IMR-90 (cell line): ENCODE results near the gene POU3F3. TPM values are rescaled to one million over a fixed set of nuclear protein-coding genes. Genes with fewer than 3 reads are reported as not detected.

Experiments
- ATAC-seq: fragments of 200-7000 bp; cut with Tn5 transposase; 2 replicates; pipeline ENCODE4 v1.9.1; 2020; ENCODE audit warnings: low read depth, mild to moderate bottlenecking, moderate library complexity
- BruUV-seq: library from RNA; stranded (reverse); fragments of 400-500 nt; replicated peaks from 2 replicates; lab custom pipeline; 2021; lab: Mats Ljungman, UMichigan
- CTCF ChIA-PET: fragments of 300-600 bp; formaldehyde crosslinking; extraction: SDS; loops from one replicate; lab custom pipeline; 2021; ENCODE audit warnings: antibody characterized with exemption; lab: Yijun Ruan, JAX
- POLR2A ChIA-PET: fragments of 300-600 bp; sonication (Branson Sonifier 250); formaldehyde crosslinking; loops from one replicate; lab custom pipeline; 2022; ENCODE audit warnings: antibody characterized with exemption; ENCODE audit not compliant: unreplicated experiment; lab: Charles Lee
- DNase-seq: peaks from one replicate; pipeline ENCODE4 v3.0.0; 2013
- H2AFZ ChIP-seq: replicated peaks from 2 replicates; pipeline ENCODE3; 2013; ENCODE audit warnings: low read length, mild to moderate bottlenecking; ENCODE audit not compliant: poor library complexity
- H2AK5ac ChIP-seq: 2 replicates; pipeline ENCODE4 v1.6.1; 2013; ENCODE audit warnings: low read depth, low read length, inconsistent platforms
- H2AK9ac ChIP-seq: replicated peaks from 2 replicates; pipeline ENCODE3; 2013; ENCODE audit warnings: mild to moderate bottlenecking, low read depth, low read length, moderate library complexity; ENCODE audit not compliant: poor library complexity
- H2BK120ac ChIP-seq: 2 replicates; pipeline ENCODE4 v1.6.1; 2013; ENCODE audit warnings: low read depth, low read length, inconsistent platforms
- H2BK15ac ChIP-seq: 3 replicates; pipeline ENCODE4 v1.6.1; 2013; ENCODE audit warnings: low read depth, low read length, inconsistent platforms
- H2BK20ac ChIP-seq: 2 replicates; pipeline ENCODE4 v1.6.1; 2013; ENCODE audit warnings: low read depth, mild to moderate bottlenecking, inconsistent platforms, low read length, moderate library complexity
- H2BK5ac ChIP-seq: 2 replicates; pipeline ENCODE4 v1.6.1; 2013; ENCODE audit warnings: mild to moderate bottlenecking, low read depth, low read length, inconsistent platforms; ENCODE audit not compliant: poor library complexity, severe bottlenecking
- H3K14ac ChIP-seq: replicated peaks from 2 replicates; pipeline ENCODE4 v1.6.1; 2013; ENCODE audit warnings: low read depth, low read length, inconsistent platforms
- H3K18ac ChIP-seq: 2 replicates; pipeline ENCODE4 v1.6.1; 2013; ENCODE audit warnings: low read depth, low read length, control low read depth
- H3K23ac ChIP-seq: 2 replicates; pipeline ENCODE4 v1.6.1; 2013; ENCODE audit warnings: low read depth, low read length, inconsistent platforms
- H3K27ac ChIP-seq: 2 replicates; pipeline ENCODE4 v1.5.1; 2013; ENCODE audit warnings: mild to moderate bottlenecking, control low read depth, low read length; ENCODE audit not compliant: insufficient read depth
- H3K27me3 ChIP-seq: 2 replicates; pipeline ENCODE4 v1.6.1; 2013; ENCODE audit warnings: low read length; ENCODE audit not compliant: control insufficient read depth, insufficient read depth
- H3K36me3 ChIP-seq: 2 replicates; pipeline ENCODE4 v1.6.1; 2013; ENCODE audit warnings: low read length, mixed read lengths; ENCODE audit not compliant: control insufficient read depth, insufficient read depth
- H3K4ac ChIP-seq: 2 replicates; pipeline ENCODE4 v1.6.1; 2013; ENCODE audit warnings: low read depth, low read length, inconsistent platforms
- H3K4me1 ChIP-seq: 2 replicates; pipeline ENCODE4 v1.6.1; 2013; ENCODE audit warnings: low read length, mixed read lengths; ENCODE audit not compliant: control insufficient read depth, insufficient read depth
- H3K4me2 ChIP-seq: 2 replicates; pipeline ENCODE4 v1.6.1; 2013; ENCODE audit warnings: low read depth, mild to moderate bottlenecking, control low read depth, low read length, moderate library complexity
- H3K4me3 ChIP-seq: 2 replicates; pipeline ENCODE4 v1.5.1; 2013; ENCODE audit warnings: low read depth, mild to moderate bottlenecking, control low read depth, low read length, moderate library complexity; ENCODE audit not compliant: insufficient read depth
- H3K56ac ChIP-seq: 2 replicates; pipeline ENCODE4 v1.6.1; 2013; ENCODE audit warnings: low read length, inconsistent platforms; ENCODE audit not compliant: insufficient read depth; ENCODE audit errors: extremely low read depth
- H3K79me1 ChIP-seq, 2 experiments: 2 replicates each; pipeline ENCODE4 v1.6.1; 2013; ENCODE audit warnings: low read length in 2 of 2, inconsistent platforms in 1 of 2, low read depth in 1 of 2
- H3K9ac ChIP-seq: 2 replicates; pipeline ENCODE4 v1.6.1; 2013; ENCODE audit warnings: low read depth, low read length, control low read depth
- H3K9me1 ChIP-seq: 2 replicates; pipeline ENCODE4 v1.6.1; 2013; ENCODE audit warnings: low read length, inconsistent platforms; ENCODE audit not compliant: insufficient read depth
- H3K9me3 ChIP-seq: 2 replicates; pipeline ENCODE4 v1.6.1; 2013; ENCODE audit warnings: low read length; ENCODE audit not compliant: control insufficient read depth, insufficient read depth
- H4K20me1 ChIP-seq: 2 replicates; pipeline ENCODE4 v1.6.1; 2013; ENCODE audit warnings: low read length, inconsistent platforms; ENCODE audit not compliant: insufficient read depth
- H4K5ac ChIP-seq: 2 replicates; pipeline ENCODE4 v1.6.1; 2013; ENCODE audit warnings: mild to moderate bottlenecking, low read depth, low read length, control low read depth
- H4K8ac ChIP-seq, 2 experiments: 2 replicates each; pipeline ENCODE4 v1.6.1; 2013; ENCODE audit warnings: low read depth in 2 of 2, low read length in 2 of 2, control low read depth in 1 of 2, inconsistent platforms in 1 of 2
- H4K91ac ChIP-seq: 2 replicates; pipeline ENCODE4 v1.6.1; 2013; ENCODE audit warnings: low read depth, low read length, inconsistent platforms; ENCODE audit not compliant: insufficient read depth
- BHLHE40 ChIP-seq: fragments of 150-350 bp; IDR thresholded peaks from 2 replicates; pipeline ENCODE4 v1.6.1; 2016; ENCODE audit warnings: mild to moderate bottlenecking, low read depth, low read length
- CEBPB ChIP-seq: IDR thresholded peaks from 2 replicates; pipeline ENCODE4 v1.6.1; 2012; ENCODE audit warnings: low read depth, low read length, improper control_type of control experiment
- CHD1 ChIP-seq: IDR thresholded peaks from 2 replicates; pipeline ENCODE4 v1.6.1; 2012; ENCODE audit warnings: low read depth, low read length, improper control_type of control experiment
- MAFK ChIP-seq: IDR thresholded peaks from 2 replicates; pipeline ENCODE4 v1.6.1; 2012; ENCODE audit warnings: low read depth, low read length, improper control_type of control experiment
- MAZ ChIP-seq: IDR thresholded peaks from 2 replicates; pipeline ENCODE4 v1.6.1; 2012; ENCODE audit warnings: low read depth, mild to moderate bottlenecking, low read length, improper control_type of control experiment, moderate library complexity, borderline replicate concordance
- MXI1 ChIP-seq: IDR thresholded peaks from 2 replicates; pipeline ENCODE4 v1.6.1; 2012; ENCODE audit warnings: low read depth, mild to moderate bottlenecking, low read length, moderate library complexity, borderline replicate concordance
- POLR2A ChIP-seq: IDR thresholded peaks from 2 replicates; pipeline ENCODE4 v1.6.1; 2012; ENCODE audit warnings: mild to moderate bottlenecking, low read depth, low read length
- RAD21 ChIP-seq: IDR thresholded peaks from 2 replicates; pipeline ENCODE4 v1.6.1; 2012; ENCODE audit warnings: low read length, improper control_type of control experiment
- RCOR1 ChIP-seq: IDR thresholded peaks from 2 replicates; pipeline ENCODE4 v1.6.1; 2012; ENCODE audit warnings: mild to moderate bottlenecking, low read length, improper control_type of control experiment; ENCODE audit not compliant: insufficient replicate concordance
- SMC3 ChIP-seq: fragments of 150-350 bp; IDR thresholded peaks from 2 replicates; pipeline ENCODE4 v1.6.1; 2016; ENCODE audit warnings: low read depth, mild to moderate bottlenecking, antibody characterized with exemption, low read length, moderate library complexity
- USF2 ChIP-seq: fragments of 150-350 bp; IDR thresholded peaks from 2 replicates; pipeline ENCODE4 v1.6.1; 2017; ENCODE audit warnings: mild to moderate bottlenecking, antibody characterized with exemption, low read length, low read depth
- WGBS, 2 experiments: methylation state at CpG; one replicate each; pipeline versions ENCODE4 v1.1.5 to v1.1.7; 2013; ENCODE audit warnings: missing lambda C conversion rate in 2 of 2; ENCODE audit not compliant: insufficient read length in 1 of 2; ENCODE audit errors: extremely low coverage in 2 of 2; 5-methylcytosine and 5-hydroxymethylcytosine counted together
- dilution Hi-C: fragments of 300-500 bp; cut with HindIII; formaldehyde crosslinking; loops from one replicate; pipeline ENCODE4 v1.14.3; 2018; ENCODE audit warnings: low sequenced_read_pairs; ENCODE audit not compliant: unreplicated experiment
- in situ Hi-C: fragments of 300-500 bp; cut with MboI; formaldehyde crosslinking; loops from 3 replicates; pipeline ENCODE4 v1.14.3; 2019; ENCODE audit warnings: low sequenced_read_pairs, inconsistent platforms, mixed read lengths
- intact Hi-C: fragments of 100-400 bp; cut with micrococcal nuclease; formaldehyde crosslinking; loops from 2 replicates; pipeline ENCODE4 v1.10.0; 2022
- polyA plus RNA-seq, 3 experiments: library from polyadenylated mRNA; depleted of rRNA; stranded (reverse); fragments of >200 nt; gene quantifications; 2 replicates each; pipeline ENCODE4 v1.2.3, GENCODE V29; 2012; ENCODE audit warnings: low replicate concordance in 1 of 3
- total RNA-seq: library from RNA; depleted of rRNA; stranded (reverse); fragments of >200 nt; gene quantifications from 2 replicates; pipeline ENCODE4 v1.2.3, GENCODE V29; 2012
- TF ChIP-seq, protein P1 (sequence below): fragments of 150-350 bp; IDR thresholded peaks from 2 replicates; pipeline ENCODE4 v1.6.1; 2016; ENCODE audit warnings: low read depth, mild to moderate bottlenecking, low read length, moderate library complexity, borderline replicate concordance
- TF ChIP-seq, protein P2 (sequence below): conservative IDR thresholded peaks from 2 replicates; pipeline ENCODE4 v1.5.1; 2012; ENCODE audit warnings: mild to moderate bottlenecking, low read depth, low read length, improper control_type of control experiment

POU3F3 gene
- total and polyA plus RNA-seq, 2 of the 4 experiments (the other 2 are of a cell fraction) = not detected

DNA sequence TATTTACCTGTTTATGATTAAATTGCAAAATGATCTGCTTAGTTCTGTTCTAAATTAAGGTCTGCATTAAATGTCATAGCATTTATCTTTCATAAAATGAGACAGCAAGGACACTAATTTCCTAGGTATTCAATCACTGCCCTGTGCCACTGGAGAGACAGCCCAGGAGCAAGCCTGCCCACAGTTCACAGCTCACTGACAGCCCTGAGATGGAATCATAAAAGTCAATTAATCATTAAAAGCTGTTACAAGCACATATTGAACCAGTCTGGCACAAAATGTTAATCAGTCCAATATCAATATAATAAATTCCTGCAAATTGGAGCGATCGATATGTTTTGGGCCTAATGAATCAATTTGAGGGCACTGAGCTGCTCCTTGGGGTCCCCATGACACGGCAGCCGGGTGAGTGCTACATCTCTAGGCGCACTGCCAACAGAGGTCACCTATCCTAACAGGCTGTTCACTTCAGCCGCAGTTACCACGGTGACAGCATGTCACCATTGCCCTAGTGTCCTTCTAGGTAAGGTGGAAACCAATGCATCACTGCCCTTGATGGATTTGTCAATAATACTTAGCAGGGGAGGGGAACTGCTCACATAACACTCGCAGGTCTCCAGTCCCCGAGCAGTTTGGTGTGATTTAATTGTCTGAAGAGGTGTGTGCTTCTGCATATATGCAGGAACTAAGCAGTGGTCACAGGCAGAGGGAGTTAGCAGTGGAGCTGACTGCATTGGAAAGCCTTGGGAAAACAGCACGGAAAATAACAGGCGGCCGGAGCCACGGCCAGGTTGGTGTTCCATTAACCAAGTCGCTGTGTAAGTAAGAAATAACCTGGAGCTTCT lies 47.3 kb downstream of the POU3F3 start (continued):
- TF ChIP-seq RAD21 = no peak

DNA sequence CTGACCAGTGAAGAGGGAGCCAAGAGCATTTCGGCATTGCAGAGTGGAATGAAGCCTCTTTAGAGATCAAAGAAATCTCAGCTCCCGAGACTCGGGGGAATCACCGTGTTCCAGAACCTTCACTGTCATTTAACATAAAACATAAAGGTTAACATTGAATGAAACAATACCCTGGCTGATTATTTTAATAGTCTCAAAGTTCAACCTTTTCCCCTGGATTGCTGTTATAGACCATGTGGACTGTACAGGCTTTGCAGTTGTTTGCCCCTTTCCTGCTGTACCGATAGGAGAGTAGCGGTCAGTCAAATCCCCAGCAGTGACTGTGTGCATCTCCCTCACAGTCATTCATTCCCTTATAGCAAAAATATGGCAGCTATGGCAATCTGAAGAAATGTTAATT lies 48.4 kb downstream of the POU3F3 start:
- H2BK120ac ChIP-seq = no peak overlapping the region

More for the DNA sequence above, 48.4 kb downstream of the POU3F3 start:
- Histone ChIP-seq H2AK5ac (no peak overlapping the region), H3K27me3 (no peaks in the 10 kb centered on the region; the same call in 1 of the 2 replicates), H4K20me1 (no peaks in the 10 kb centered on the region), H3K9me1 (no peaks in the 10 kb centered on the region), H4K91ac (no peak overlapping the region), H3K14ac (no peak overlapping the region), H3K27ac (no peak overlapping the region), H3K4me2 (no peak overlapping the region), H4K8ac (no peak overlapping the region), H3K9me3 (no peaks in the 10 kb centered on the region), H3K4me1 (no peaks in the 10 kb centered on the region), H4K5ac (no peak overlapping the region), H3K4ac (no peak overlapping the region), H3K56ac (no peak overlapping the region), H3K9ac (no peak overlapping the region), H2AK9ac (no peak overlapping the region), H2BK20ac (no peak overlapping the region), H2BK5ac (no peak overlapping the region), H3K79me1 (no peaks in the 10 kb centered on the region), H3K4me3 (no peak overlapping the region), H2BK15ac (no peak overlapping the region), H3K18ac (no peak overlapping the region), H2AFZ (no peak overlapping the region), H3K36me3 (no peaks in the 10 kb centered on the region), H3K23ac (no peak overlapping the region)
- dilution Hi-C loops (no loop called here), in situ Hi-C loops (no loop called here), intact Hi-C loops (no loop called here)
- no peak for DNase-seq
- ATAC-seq = no peak
- ChIA-PET CTCF (no interaction called here), POLR2A (no interaction called here)
- no peak for TF ChIP-seq MXI1
- TF ChIP-seq CEBPB = no peak
- no peak for TF ChIP-seq MAZ
- TF ChIP-seq, protein P1, sequence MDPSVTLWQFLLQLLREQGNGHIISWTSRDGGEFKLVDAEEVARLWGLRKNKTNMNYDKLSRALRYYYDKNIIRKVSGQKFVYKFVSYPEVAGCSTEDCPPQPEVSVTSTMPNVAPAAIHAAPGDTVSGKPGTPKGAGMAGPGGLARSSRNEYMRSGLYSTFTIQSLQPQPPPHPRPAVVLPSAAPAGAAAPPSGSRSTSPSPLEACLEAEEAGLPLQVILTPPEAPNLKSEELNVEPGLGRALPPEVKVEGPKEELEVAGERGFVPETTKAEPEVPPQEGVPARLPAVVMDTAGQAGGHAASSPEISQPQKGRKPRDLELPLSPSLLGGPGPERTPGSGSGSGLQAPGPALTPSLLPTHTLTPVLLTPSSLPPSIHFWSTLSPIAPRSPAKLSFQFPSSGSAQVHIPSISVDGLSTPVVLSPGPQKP = no peak
- no peak for TF ChIP-seq USF2
- no peak for TF ChIP-seq SMC3
- TF ChIP-seq BHLHE40 = no peak
- no peak for TF ChIP-seq CHD1
- TF ChIP-seq POLR2A = no peak
- no peak for TF ChIP-seq RAD21
- no peak for TF ChIP-seq MAFK
- TF ChIP-seq, protein P2, sequence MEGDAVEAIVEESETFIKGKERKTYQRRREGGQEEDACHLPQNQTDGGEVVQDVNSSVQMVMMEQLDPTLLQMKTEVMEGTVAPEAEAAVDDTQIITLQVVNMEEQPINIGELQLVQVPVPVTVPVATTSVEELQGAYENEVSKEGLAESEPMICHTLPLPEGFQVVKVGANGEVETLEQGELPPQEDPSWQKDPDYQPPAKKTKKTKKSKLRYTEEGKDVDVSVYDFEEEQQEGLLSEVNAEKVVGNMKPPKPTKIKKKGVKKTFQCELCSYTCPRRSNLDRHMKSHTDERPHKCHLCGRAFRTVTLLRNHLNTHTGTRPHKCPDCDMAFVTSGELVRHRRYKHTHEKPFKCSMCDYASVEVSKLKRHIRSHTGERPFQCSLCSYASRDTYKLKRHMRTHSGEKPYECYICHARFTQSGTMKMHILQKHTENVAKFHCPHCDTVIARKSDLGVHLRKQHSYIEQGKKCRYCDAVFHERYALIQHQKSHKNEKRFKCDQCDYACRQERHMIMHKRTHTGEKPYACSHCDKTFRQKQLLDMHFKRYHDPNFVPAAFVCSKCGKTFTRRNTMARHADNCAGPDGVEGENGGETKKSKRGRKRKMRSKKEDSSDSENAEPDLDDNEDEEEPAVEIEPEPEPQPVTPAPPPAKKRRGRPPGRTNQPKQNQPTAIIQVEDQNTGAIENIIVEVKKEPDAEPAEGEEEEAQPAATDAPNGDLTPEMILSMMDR = no peak
- no peak for TF ChIP-seq RCOR1
- no CpG with 5 or more reads among the region's 6 CpGs for WGBS, 2 experiments
- no TSS peak for BruUV-seq
